HepG2 (cell line): ENCODE results near the gene MMP25. TPM values are rescaled to one million over a fixed set of nuclear protein-coding genes. Genes with fewer than 3 reads are reported as not detected.
A peak's percentile ranks its signal among the peaks of the same experiment; 100 is the strongest.

Experiments used
- EHMT2 ChIP-seq: fragments of 200-600 bp; sonication (generic); IDR thresholded peaks from 2 replicates; pipeline ENCODE4 v1.7.0; 2017; ENCODE audit warnings: antibody characterized with exemption, low read depth, low read length, borderline replicate concordance
- GPN1 ChIP-seq: sonication (generic); formaldehyde crosslinking; IDR thresholded peaks from 2 replicates; pipeline ENCODE4 v1.5.1; 2020; ENCODE audit warnings: missing genetic modification reagents, borderline replicate concordance
- KDM5B ChIP-seq: sonication (generic); formaldehyde crosslinking; IDR thresholded peaks from 2 replicates; pipeline ENCODE4 v1.4.0; 2020; ENCODE audit warnings: missing genetic modification reagents, mild to moderate bottlenecking, borderline replicate concordance
- MAF1 ChIP-seq: sonication (generic); formaldehyde crosslinking; IDR thresholded peaks from 2 replicates; pipeline ENCODE4 v1.5.0; 2020; ENCODE audit warnings: missing genetic modification reagents, borderline replicate concordance
- RBM39 ChIP-seq: fragments of 200-400 bp; formaldehyde crosslinking; IDR thresholded peaks from one replicate; pipeline ENCODE4 v1.6.1; 2018; ENCODE audit warnings: antibody characterized with exemption, mild to moderate bottlenecking, low read depth, low read length; ENCODE audit not compliant: poor library complexity, severe bottlenecking
- SKI ChIP-seq: fragments of 450-650 bp; IDR thresholded peaks from one replicate; pipeline ENCODE4 v1.6.1; 2018; ENCODE audit warnings: mild to moderate bottlenecking; ENCODE audit not compliant: partially characterized antibody
- SP1 ChIP-seq, 2 experiments: fragments of 450-650 bp in 1 of 2; sonication (generic) in 1 of 2; formaldehyde crosslinking in 1 of 2; IDR thresholded peaks; 2 replicates each; pipeline versions ENCODE4 v1.4.0 to v1.6.1; 2016 to 2020; ENCODE audit warnings: missing genetic modification reagents in 1 of 2
- SP5 ChIP-seq: IDR thresholded peaks from 2 replicates; pipeline ENCODE4 v1.6.1; 2016; ENCODE audit warnings: low read depth, borderline replicate concordance
- TSC22D2 ChIP-seq: sonication (generic); formaldehyde crosslinking; IDR thresholded peaks from 2 replicates; pipeline ENCODE4 v1.5.1; 2020; ENCODE audit warnings: missing genetic modification reagents, mild to moderate bottlenecking, borderline replicate concordance
- YEATS2 ChIP-seq: sonication (generic); formaldehyde crosslinking; IDR thresholded peaks from 2 replicates; pipeline ENCODE4 v1.4.0; 2020; ENCODE audit warnings: missing genetic modification reagents, borderline replicate concordance
- ZNF224 ChIP-seq: sonication (generic); formaldehyde crosslinking; IDR thresholded peaks from 2 replicates; pipeline ENCODE4 v1.5.0; 2020; ENCODE audit warnings: mild to moderate bottlenecking, missing genetic modification reagents
- ZNF263 ChIP-seq: sonication (generic); formaldehyde crosslinking; IDR thresholded peaks from 2 replicates; pipeline ENCODE4 v1.4.0; 2020; ENCODE audit warnings: missing genetic modification reagents
- ZNF317 ChIP-seq: sonication (generic); formaldehyde crosslinking; IDR thresholded peaks from 2 replicates; pipeline ENCODE4 v1.5.0; 2020; ENCODE audit warnings: mild to moderate bottlenecking, missing genetic modification reagents
- ZNF577 ChIP-seq: sonication (generic); formaldehyde crosslinking; IDR thresholded peaks from 2 replicates; pipeline ENCODE4 v1.4.0; 2020; ENCODE audit warnings: mild to moderate bottlenecking, low read depth, missing genetic modification reagents, borderline replicate concordance
- ZNF614 ChIP-seq: IDR thresholded peaks from 2 replicates; pipeline ENCODE4 v1.6.1; 2018; ENCODE audit warnings: missing biosample characterization, missing genetic modification reagents, inconsistent platforms, borderline replicate concordance
- polyA plus RNA-seq, 8 experiments: library from polyadenylated mRNA; depleted of rRNA in 3 of 8; stranded (reverse) in 7 of 8; unstranded in 1 of 8; fragments of >200 nt; fragmentation: Illumina TruSeq in 4 of 8; extraction: Trizol in 4 of 8; gene quantifications; 2 replicates each; pipeline versions ENCODE4 v1.2.1 to v1.2.3, GENCODE V29; 2011 to 2016; ENCODE audit warnings: low read depth in 4 of 8, missing spikeins in 1 of 8, mixed read lengths in 1 of 8; ENCODE audit not compliant: insufficient read depth in 1 of 8
- total RNA-seq, 5 experiments: library from RNA; depleted of rRNA; stranded (reverse); fragments of >200 nt; fragmentation: Illumina TruSeq; extraction: Trizol; gene quantifications; 2 replicates each; pipeline ENCODE4 v1.2.3, GENCODE V29; 2016; ENCODE audit warnings: low read depth in 1 of 5
- TF ChIP-seq, protein P1 (sequence below): sonication (generic); formaldehyde crosslinking; conservative IDR thresholded peaks from 2 replicates; pipeline ENCODE4 v1.8.1; 2023; ENCODE audit warnings: missing genetic modification reagents
- TF ChIP-seq, protein P2 (sequence below): sonication (generic); formaldehyde crosslinking; IDR thresholded peaks from 2 replicates; pipeline ENCODE4 v1.4.0; 2020; ENCODE audit warnings: missing genetic modification reagents
- TF ChIP-seq, protein P3 (sequence below): sonication (generic); formaldehyde crosslinking; IDR thresholded peaks from 2 replicates; pipeline ENCODE4 v1.4.0; 2020; ENCODE audit warnings: mild to moderate bottlenecking, missing genetic modification reagents, borderline replicate concordance
- TF ChIP-seq, protein P4 (sequence below): sonication (generic); formaldehyde crosslinking; IDR thresholded peaks from 2 replicates; pipeline ENCODE4 v1.4.0; 2020; ENCODE audit warnings: missing genetic modification reagents, borderline replicate concordance
- TF ChIP-seq, protein P5 (sequence below): IDR thresholded peaks from 2 replicates; pipeline ENCODE4 v1.6.1; 2016; ENCODE audit warnings: mild to moderate bottlenecking, missing biosample characterization, missing genetic modification reagents
- TF ChIP-seq, protein P6 (sequence below): sonication (generic); formaldehyde crosslinking; IDR thresholded peaks from 2 replicates; pipeline ENCODE4 v1.4.0; 2020; ENCODE audit warnings: low read depth, mild to moderate bottlenecking, missing genetic modification reagents

The MMP25 gene
- total and polyA plus RNA-seq, 2 of the 13 experiments (the other 11 are each of a cell fraction or from before 2014, with no cell fraction given), result 0.04 to 0.08 TPM

DNA sequence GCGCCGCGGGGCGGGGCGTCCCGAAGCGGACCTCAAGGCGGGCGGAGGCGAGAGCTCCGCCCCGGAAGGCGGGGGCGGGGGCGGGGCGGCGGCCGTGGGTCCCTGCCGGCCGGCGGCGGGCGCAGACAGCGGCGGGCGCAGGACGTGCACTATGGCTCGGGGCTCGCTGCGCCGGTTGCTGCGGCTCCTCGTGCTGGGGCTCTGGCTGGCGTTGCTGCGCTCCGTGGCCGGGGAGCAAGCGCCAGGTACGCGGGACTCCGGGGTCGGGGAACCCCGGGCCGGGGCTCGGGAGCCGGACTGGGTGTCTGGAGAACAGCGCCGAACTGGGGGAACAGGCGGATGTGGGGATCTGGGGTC is 26.1 kb upstream of the MMP25 start, which contains the start of gene TNFRSF12A (continued):
- TF ChIP-seq RBM39 (peak; percentile 9), SKI (peak; percentile 64), TSC22D2 (CRISPR knock-in tag) (peak; percentile 23; the same call in 1 of the 2 replicates), KDM5B (CRISPR knock-in tag) (0 out of 2 replicates have a peak, but pooled peaks have one; percentile 28), GPN1 (no peak), SP1 (IDR thresholded peaks at IDR 0.05) (no peak), SP1 (CRISPR knock-in tag; IDR thresholded peaks at IDR 0.05) (no peak), ZNF614 (CRISPR knock-in tag) (peak; percentile 12; the same call in 1 of the 2 replicates), YEATS2 (no peak), MAF1 (CRISPR knock-in tag) (no peak), ZNF317 (no peak), ZNF263 (CRISPR knock-in tag) (0 out of 2 replicates have a peak, but pooled peaks have one; percentile 3), ZNF224 (CRISPR knock-in tag) (peak; percentile 67; the same call in 1 of the 2 replicates), SP5 (peak; percentile 33; the same call in 1 of the 2 replicates), ZNF577 (CRISPR knock-in tag) (no peak), EHMT2 (no peak)
- TF ChIP-seq, protein P1, sequence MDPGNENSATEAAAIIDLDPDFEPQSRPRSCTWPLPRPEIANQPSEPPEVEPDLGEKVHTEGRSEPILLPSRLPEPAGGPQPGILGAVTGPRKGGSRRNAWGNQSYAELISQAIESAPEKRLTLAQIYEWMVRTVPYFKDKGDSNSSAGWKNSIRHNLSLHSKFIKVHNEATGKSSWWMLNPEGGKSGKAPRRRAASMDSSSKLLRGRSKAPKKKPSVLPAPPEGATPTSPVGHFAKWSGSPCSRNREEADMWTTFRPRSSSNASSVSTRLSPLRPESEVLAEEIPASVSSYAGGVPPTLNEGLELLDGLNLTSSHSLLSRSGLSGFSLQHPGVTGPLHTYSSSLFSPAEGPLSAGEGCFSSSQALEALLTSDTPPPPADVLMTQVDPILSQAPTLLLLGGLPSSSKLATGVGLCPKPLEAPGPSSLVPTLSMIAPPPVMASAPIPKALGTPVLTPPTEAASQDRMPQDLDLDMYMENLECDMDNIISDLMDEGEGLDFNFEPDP (CRISPR knock-in tag), result no peak
- TF ChIP-seq, protein P2, sequence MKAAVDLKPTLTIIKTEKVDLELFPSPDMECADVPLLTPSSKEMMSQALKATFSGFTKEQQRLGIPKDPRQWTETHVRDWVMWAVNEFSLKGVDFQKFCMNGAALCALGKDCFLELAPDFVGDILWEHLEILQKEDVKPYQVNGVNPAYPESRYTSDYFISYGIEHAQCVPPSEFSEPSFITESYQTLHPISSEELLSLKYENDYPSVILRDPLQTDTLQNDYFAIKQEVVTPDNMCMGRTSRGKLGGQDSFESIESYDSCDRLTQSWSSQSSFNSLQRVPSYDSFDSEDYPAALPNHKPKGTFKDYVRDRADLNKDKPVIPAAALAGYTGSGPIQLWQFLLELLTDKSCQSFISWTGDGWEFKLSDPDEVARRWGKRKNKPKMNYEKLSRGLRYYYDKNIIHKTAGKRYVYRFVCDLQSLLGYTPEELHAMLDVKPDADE (CRISPR knock-in tag), result 0 out of 2 replicates have a peak, but pooled peaks have one; percentile 30
- TF ChIP-seq, protein P3, sequence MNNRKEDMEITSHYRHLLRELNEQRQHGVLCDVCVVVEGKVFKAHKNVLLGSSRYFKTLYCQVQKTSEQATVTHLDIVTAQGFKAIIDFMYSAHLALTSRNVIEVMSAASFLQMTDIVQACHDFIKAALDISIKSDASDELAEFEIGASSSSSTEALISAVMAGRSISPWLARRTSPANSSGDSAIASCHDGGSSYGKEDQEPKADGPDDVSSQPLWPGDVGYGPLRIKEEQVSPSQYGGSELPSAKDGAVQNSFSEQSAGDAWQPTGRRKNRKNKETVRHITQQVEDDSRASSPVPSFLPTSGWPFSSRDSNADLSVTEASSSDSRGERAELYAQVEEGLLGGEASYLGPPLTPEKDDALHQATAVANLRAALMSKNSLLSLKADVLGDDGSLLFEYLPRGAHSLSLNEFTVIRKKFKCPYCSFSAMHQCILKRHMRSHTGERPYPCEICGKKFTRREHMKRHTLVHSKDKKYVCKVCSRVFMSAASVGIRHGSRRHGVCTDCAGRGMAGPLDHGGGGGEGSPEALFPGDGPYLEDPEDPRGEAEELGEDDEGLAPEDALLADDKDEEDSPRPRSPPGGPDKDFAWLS (CRISPR knock-in tag), result 0 out of 2 replicates have a peak, but pooled peaks have one; percentile 9
- TF ChIP-seq, protein P4, sequence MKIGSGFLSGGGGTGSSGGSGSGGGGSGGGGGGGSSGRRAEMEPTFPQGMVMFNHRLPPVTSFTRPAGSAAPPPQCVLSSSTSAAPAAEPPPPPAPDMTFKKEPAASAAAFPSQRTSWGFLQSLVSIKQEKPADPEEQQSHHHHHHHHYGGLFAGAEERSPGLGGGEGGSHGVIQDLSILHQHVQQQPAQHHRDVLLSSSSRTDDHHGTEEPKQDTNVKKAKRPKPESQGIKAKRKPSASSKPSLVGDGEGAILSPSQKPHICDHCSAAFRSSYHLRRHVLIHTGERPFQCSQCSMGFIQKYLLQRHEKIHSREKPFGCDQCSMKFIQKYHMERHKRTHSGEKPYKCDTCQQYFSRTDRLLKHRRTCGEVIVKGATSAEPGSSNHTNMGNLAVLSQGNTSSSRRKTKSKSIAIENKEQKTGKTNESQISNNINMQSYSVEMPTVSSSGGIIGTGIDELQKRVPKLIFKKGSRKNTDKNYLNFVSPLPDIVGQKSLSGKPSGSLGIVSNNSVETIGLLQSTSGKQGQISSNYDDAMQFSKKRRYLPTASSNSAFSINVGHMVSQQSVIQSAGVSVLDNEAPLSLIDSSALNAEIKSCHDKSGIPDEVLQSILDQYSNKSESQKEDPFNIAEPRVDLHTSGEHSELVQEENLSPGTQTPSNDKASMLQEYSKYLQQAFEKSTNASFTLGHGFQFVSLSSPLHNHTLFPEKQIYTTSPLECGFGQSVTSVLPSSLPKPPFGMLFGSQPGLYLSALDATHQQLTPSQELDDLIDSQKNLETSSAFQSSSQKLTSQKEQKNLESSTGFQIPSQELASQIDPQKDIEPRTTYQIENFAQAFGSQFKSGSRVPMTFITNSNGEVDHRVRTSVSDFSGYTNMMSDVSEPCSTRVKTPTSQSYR (CRISPR knock-in tag), result no peak
- TF ChIP-seq, protein P5, sequence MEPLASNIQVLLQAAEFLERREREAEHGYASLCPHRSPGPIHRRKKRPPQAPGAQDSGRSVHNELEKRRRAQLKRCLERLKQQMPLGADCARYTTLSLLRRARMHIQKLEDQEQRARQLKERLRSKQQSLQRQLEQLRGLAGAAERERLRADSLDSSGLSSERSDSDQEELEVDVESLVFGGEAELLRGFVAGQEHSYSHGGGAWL (CRISPR knock-in tag), result peak; percentile 52; the same call in 1 of the 2 replicates
- TF ChIP-seq, protein P6, sequence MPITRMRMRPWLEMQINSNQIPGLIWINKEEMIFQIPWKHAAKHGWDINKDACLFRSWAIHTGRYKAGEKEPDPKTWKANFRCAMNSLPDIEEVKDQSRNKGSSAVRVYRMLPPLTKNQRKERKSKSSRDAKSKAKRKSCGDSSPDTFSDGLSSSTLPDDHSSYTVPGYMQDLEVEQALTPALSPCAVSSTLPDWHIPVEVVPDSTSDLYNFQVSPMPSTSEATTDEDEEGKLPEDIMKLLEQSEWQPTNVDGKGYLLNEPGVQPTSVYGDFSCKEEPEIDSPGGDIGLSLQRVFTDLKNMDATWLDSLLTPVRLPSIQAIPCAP, result no peak
